HepG2 (cell line): ENCODE results near the gene DDHD1. TPM values are rescaled to one million over a fixed set of nuclear protein-coding genes. Genes with fewer than 3 reads are reported as not detected.
A peak's percentile ranks its signal among the peaks of the same experiment; 100 is the strongest.

Experiments used
- FOSL1 ChIP-seq: sonication (generic); formaldehyde crosslinking; IDR thresholded peaks from 2 replicates; pipeline ENCODE4 v1.9.0; 2021; ENCODE audit warnings: missing genetic modification reagents, borderline replicate concordance
- GABPB1 ChIP-seq: IDR thresholded peaks from 2 replicates; pipeline ENCODE4 v1.6.1; 2016; ENCODE audit warnings: mild to moderate bottlenecking, missing genetic modification reagents, moderate library complexity, missing compliant biosample characterization
- HOMEZ ChIP-seq: IDR thresholded peaks from 2 replicates; pipeline ENCODE4 v1.6.1; 2016; ENCODE audit warnings: low read depth
- KLF11 ChIP-seq: IDR thresholded peaks from 2 replicates; pipeline ENCODE4 v1.6.1; 2016; ENCODE audit warnings: missing compliant biosample characterization
- KMT2A ChIP-seq: sonication (generic); formaldehyde crosslinking; IDR thresholded peaks from 2 replicates; pipeline ENCODE4 v1.4.0; 2020; ENCODE audit warnings: missing genetic modification reagents
- SNAI1 ChIP-seq: sonication (generic); formaldehyde crosslinking; IDR thresholded peaks from 2 replicates; pipeline ENCODE4 v1.5.0; 2020; ENCODE audit warnings: mild to moderate bottlenecking, missing genetic modification reagents, borderline replicate concordance
- SRSF4 ChIP-seq: fragments of 200-400 bp; formaldehyde crosslinking; IDR thresholded peaks from one replicate; pipeline ENCODE4 v1.6.1; 2018; ENCODE audit warnings: mild to moderate bottlenecking, low read depth, low read length, moderate library complexity; ENCODE audit not compliant: poor library complexity, severe bottlenecking
- SYNCRIP ChIP-seq: fragments of 200-400 bp; formaldehyde crosslinking; IDR thresholded peaks from 2 replicates; pipeline ENCODE4 v1.6.1; 2018; ENCODE audit warnings: mild to moderate bottlenecking, low read depth, low read length; ENCODE audit not compliant: insufficient read depth
- ZBTB39 ChIP-seq: sonication (generic); formaldehyde crosslinking; IDR thresholded peaks from 2 replicates; pipeline ENCODE4 v1.5.0; 2020; ENCODE audit warnings: missing genetic modification reagents
- ZNF18 ChIP-seq: sonication (generic); formaldehyde crosslinking; IDR thresholded peaks from 2 replicates; pipeline ENCODE4 v1.8.0; 2022; ENCODE audit warnings: mild to moderate bottlenecking, missing genetic modification reagents; ENCODE audit not compliant: insufficient replicate concordance
- ZNF317 ChIP-seq: sonication (generic); formaldehyde crosslinking; IDR thresholded peaks from 2 replicates; pipeline ENCODE4 v1.5.0; 2020; ENCODE audit warnings: mild to moderate bottlenecking, missing genetic modification reagents
- ZNF431 ChIP-seq: sonication (generic); formaldehyde crosslinking; IDR thresholded peaks from 2 replicates; pipeline ENCODE4 v1.9.0; 2022; ENCODE audit warnings: missing genetic modification reagents, low read depth, mild to moderate bottlenecking, borderline replicate concordance
- ZNF451 ChIP-seq: sonication (generic); formaldehyde crosslinking; IDR thresholded peaks from 2 replicates; pipeline ENCODE4 v1.5.0; 2020; ENCODE audit warnings: mild to moderate bottlenecking, missing genetic modification reagents
- ZNF563 ChIP-seq: sonication (generic); formaldehyde crosslinking; IDR thresholded peaks from 2 replicates; pipeline ENCODE4 v1.8.0; 2022; ENCODE audit warnings: mild to moderate bottlenecking, moderate library complexity, missing genetic modification reagents
- ZNF644 ChIP-seq: IDR thresholded peaks from 2 replicates; pipeline ENCODE4 v1.6.1; 2016; ENCODE audit warnings: low read depth
- ZNF768 ChIP-seq: sonication (generic); formaldehyde crosslinking; IDR thresholded peaks from 2 replicates; pipeline ENCODE4 v1.4.0; 2020; ENCODE audit warnings: missing genetic modification reagents
- ZNF781 ChIP-seq: sonication (generic); formaldehyde crosslinking; IDR thresholded peaks from 2 replicates; pipeline ENCODE4 v1.5.1; 2020; ENCODE audit warnings: borderline replicate concordance, mild to moderate bottlenecking, missing genetic modification reagents; ENCODE audit errors: not compliant biosample characterization
- ZNF879 ChIP-seq: sonication (generic); formaldehyde crosslinking; IDR thresholded peaks from 2 replicates; pipeline ENCODE4 v1.8.1; 2023; ENCODE audit warnings: missing genetic modification reagents
- polyA plus RNA-seq, 8 experiments: library from polyadenylated mRNA; depleted of rRNA in 3 of 8; stranded (reverse) in 7 of 8; unstranded in 1 of 8; fragments of >200 nt; fragmentation: Illumina TruSeq in 4 of 8; extraction: Trizol in 4 of 8; gene quantifications; 2 replicates each; pipeline versions ENCODE4 v1.2.1 to v1.2.3, GENCODE V29; 2011 to 2016; ENCODE audit warnings: low read depth in 4 of 8, missing spikeins in 1 of 8, mixed read lengths in 1 of 8; ENCODE audit not compliant: insufficient read depth in 1 of 8
- total RNA-seq, 5 experiments: library from RNA; depleted of rRNA; stranded (reverse); fragments of >200 nt; fragmentation: Illumina TruSeq; extraction: Trizol; gene quantifications; 2 replicates each; pipeline ENCODE4 v1.2.3, GENCODE V29; 2016; ENCODE audit warnings: low read depth in 1 of 5
- TF ChIP-seq, protein P1 (sequence below): sonication (generic); formaldehyde crosslinking; IDR thresholded peaks from 2 replicates; pipeline ENCODE4 v1.4.0; 2020; ENCODE audit warnings: mild to moderate bottlenecking, missing genetic modification reagents
- TF ChIP-seq, protein P2 (sequence below): sonication (generic); formaldehyde crosslinking; IDR thresholded peaks from 2 replicates; pipeline ENCODE4 v1.5.1; 2020; ENCODE audit warnings: mild to moderate bottlenecking, missing genetic modification reagents

The DDHD1 gene
- total and polyA plus RNA-seq, 2 of the 13 experiments (the other 11 are each of a cell fraction or from before 2014, with no cell fraction given), result 4.6 to 8.3 TPM

GRCh38 chr14:53152184-53152886 is 788 bp downstream of the DDHD1 start (continued):
- TF ChIP-seq ZBTB39 (CRISPR knock-in tag) (0 out of 2 replicates have a peak, but pooled peaks have one; percentile 12), KMT2A (CRISPR knock-in tag) (0 out of 2 replicates have a peak, but pooled peaks have one; percentile 14), GABPB1 (CRISPR knock-in tag) (peak; percentile 29; the same call in 1 of the 2 replicates), KLF11 (no peak), SRSF4 (no peak), SNAI1 (CRISPR knock-in tag) (0 out of 2 replicates have a peak, but pooled peaks have one; percentile 80), ZNF644 (no peak), FOSL1 (CRISPR knock-in tag) (no peak), ZNF451 (CRISPR knock-in tag) (0 out of 2 replicates have a peak, but pooled peaks have one; percentile 25), ZNF768 (CRISPR knock-in tag) (peak; percentile 51; the same call in 1 of the 2 replicates), ZNF317 (CRISPR knock-in tag) (no peak), ZNF879 (CRISPR knock-in tag) (0 out of 2 replicates have a peak, but pooled peaks have one; percentile 18), SYNCRIP (no peak), HOMEZ (no peak), ZNF781 (CRISPR knock-in tag) (peak; percentile 28), ZNF431 (CRISPR knock-in tag) (peak; percentile 88), ZNF18 (CRISPR knock-in tag) (peak; percentile 35), ZNF563 (CRISPR knock-in tag) (peak; percentile 17; the same call in 1 of the 2 replicates)
- TF ChIP-seq, protein P1, sequence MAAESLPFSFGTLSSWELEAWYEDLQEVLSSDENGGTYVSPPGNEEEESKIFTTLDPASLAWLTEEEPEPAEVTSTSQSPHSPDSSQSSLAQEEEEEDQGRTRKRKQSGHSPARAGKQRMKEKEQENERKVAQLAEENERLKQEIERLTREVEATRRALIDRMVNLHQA (CRISPR knock-in tag), result no peak
- TF ChIP-seq, protein P2, sequence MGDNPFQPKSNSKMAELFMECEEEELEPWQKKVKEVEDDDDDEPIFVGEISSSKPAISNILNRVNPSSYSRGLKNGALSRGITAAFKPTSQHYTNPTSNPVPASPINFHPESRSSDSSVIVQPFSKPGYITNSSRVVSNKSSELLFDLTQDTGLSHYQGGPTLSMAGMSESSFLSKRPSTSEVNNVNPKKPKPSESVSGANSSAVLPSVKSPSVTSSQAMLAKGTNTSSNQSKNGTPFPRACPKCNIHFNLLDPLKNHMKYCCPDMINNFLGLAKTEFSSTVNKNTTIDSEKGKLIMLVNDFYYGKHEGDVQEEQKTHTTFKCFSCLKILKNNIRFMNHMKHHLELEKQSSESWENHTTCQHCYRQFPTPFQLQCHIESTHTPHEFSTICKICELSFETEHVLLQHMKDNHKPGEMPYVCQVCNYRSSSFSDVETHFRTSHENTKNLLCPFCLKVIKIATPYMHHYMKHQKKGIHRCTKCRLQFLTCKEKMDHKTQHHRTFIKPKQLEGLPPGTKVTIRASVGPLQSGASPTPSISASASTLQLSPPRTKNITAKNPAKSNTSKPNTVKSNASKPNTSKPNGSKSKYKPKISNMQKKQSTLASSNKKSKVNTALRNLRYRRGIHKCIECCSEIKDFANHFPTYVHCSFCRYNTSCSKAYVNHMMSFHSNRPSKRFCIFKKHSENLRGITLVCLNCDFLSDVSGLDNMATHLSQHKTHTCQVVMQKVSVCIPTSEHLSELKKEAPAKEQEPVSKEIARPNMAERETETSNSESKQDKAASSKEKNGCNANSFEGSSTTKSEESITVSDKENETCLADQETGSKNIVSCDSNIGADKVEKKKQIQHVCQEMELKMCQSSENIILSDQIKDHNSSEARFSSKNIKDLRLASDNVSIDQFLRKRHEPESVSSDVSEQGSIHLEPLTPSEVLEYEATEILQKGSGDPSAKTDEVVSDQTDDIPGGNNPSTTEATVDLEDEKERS (CRISPR knock-in tag), result peak; percentile 85
